Endothelial cell (in vitro differentiated cells): ENCODE results near the gene AMIGO3. TPM values are rescaled to one million over a fixed set of nuclear protein-coding genes. Genes with fewer than 3 reads are reported as not detected.
A peak's percentile ranks its signal among the peaks of the same experiment; 100 is the strongest.
"Not testable (repeated sequence)": the region's sequence is repeated elsewhere in the genome, so short reads cannot be mapped to it uniquely, and the experiment has no call there.

ENCODE experiments used
- DNase-seq: peaks from one replicate; pipeline ENCODE4 v3.0.0; 2021; ENCODE audit warnings: low spot score
- H3K27ac Mint-ChIP-seq: one replicate; pipeline ENCODE4 v1.8.0; 2021; ENCODE audit warnings: mixed read lengths, inconsistent platforms; ENCODE audit not compliant: unreplicated experiment
- H3K27me3 Mint-ChIP-seq: one replicate; pipeline ENCODE4 v1.8.0; 2021; ENCODE audit warnings: mild to moderate bottlenecking, moderate library complexity, mixed read lengths, inconsistent platforms; ENCODE audit not compliant: unreplicated experiment
- H3K36me3 Mint-ChIP-seq: one replicate; pipeline ENCODE4 v1.8.0; 2021; ENCODE audit warnings: mild to moderate bottlenecking, low read depth, mixed read lengths, inconsistent platforms; ENCODE audit not compliant: unreplicated experiment
- H3K4me1 Mint-ChIP-seq: one replicate; pipeline ENCODE4 v1.8.0; 2021; ENCODE audit warnings: mild to moderate bottlenecking, mixed read lengths, inconsistent platforms; ENCODE audit not compliant: unreplicated experiment
- H3K4me3 Mint-ChIP-seq: one replicate; pipeline ENCODE4 v1.8.0; 2021; ENCODE audit warnings: mild to moderate bottlenecking, mixed read lengths, inconsistent platforms; ENCODE audit not compliant: unreplicated experiment
- H3K9me3 Mint-ChIP-seq: one replicate; pipeline ENCODE4 v1.8.0; 2021; ENCODE audit warnings: mixed read lengths, inconsistent platforms; ENCODE audit not compliant: unreplicated experiment
- CTCF ChIP-seq: fragments of 200-600 bp; sonication (generic); IDR thresholded peaks from one replicate; pipeline ENCODE4 v1.5.0; 2021; ENCODE audit warnings: antibody characterized with exemption; ENCODE audit not compliant: unreplicated experiment
- total RNA-seq: library from RNA; stranded (reverse); fragmentation: NEBNext Ultra II Directional; extraction: Animal tissue kit (Norgen Biotek cat#: 25700); gene quantifications from one replicate; pipeline ENCODE4 v1.2.1, GENCODE V29; 2021; ENCODE audit not compliant: unreplicated experiment

The AMIGO3 gene
- total RNA-seq, 1 donor from 2014 or later: 0.56 TPM

GRCh38 chr3:49701388-49702077, 18.0 kb downstream of the AMIGO3 start:
- H3K36me3 Mint-ChIP-seq: no peaks in the 10 kb centered on the region
- TF ChIP-seq CTCF: peak; percentile 46
- peak overlapping the region; percentile 31 for H3K4me3 Mint-ChIP-seq
- peaks cover 12% of the 10 kb centered on the region for H3K27me3 Mint-ChIP-seq
- DNase-seq: peak; percentile 57
- H3K27ac Mint-ChIP-seq: no peak overlapping the region
- peaks cover 11% of the 10 kb centered on the region for H3K4me1 Mint-ChIP-seq
- no peaks in the 10 kb centered on the region for H3K9me3 Mint-ChIP-seq

- Mint-ChIP-seq H3K4me1 (peaks cover 11% of the 10 kb centered on the region), H3K27ac (no peak overlapping the region)
- no peak for TF ChIP-seq CTCF
Observed at GRCh38 chr3:49700453-49701128, 18.9 kb downstream of the AMIGO3 start.

GRCh38 chr3:49700014-49700413, 19.5 kb downstream of the AMIGO3 start:
- no peaks in the 10 kb centered on the region for H3K36me3 Mint-ChIP-seq
- no peak for DNase-seq
- H3K9me3 Mint-ChIP-seq: no peaks in the 10 kb centered on the region
- no peak overlapping the region for H3K27ac Mint-ChIP-seq
- peaks cover 14% of the 10 kb centered on the region for H3K27me3 Mint-ChIP-seq
- no peak for TF ChIP-seq CTCF
- peaks cover 11% of the 10 kb centered on the region for H3K4me1 Mint-ChIP-seq
- no peak overlapping the region for H3K4me3 Mint-ChIP-seq

More at GRCh38 chr3:49700453-49701128, 18.9 kb downstream of the AMIGO3 start:
- H3K4me3 Mint-ChIP-seq: no peak overlapping the region
- no peak for DNase-seq
- H3K27me3 Mint-ChIP-seq: peaks cover 14% of the 10 kb centered on the region
- no peaks in the 10 kb centered on the region for H3K9me3 Mint-ChIP-seq
- H3K36me3 Mint-ChIP-seq: no peaks in the 10 kb centered on the region

- DNase-seq: no peak
- no peak overlapping the region for H3K4me3 Mint-ChIP-seq
- no peaks in the 10 kb centered on the region for H3K9me3 Mint-ChIP-seq
- TF ChIP-seq CTCF: no peak
- peaks cover 10% of the 10 kb centered on the region for H3K4me1 Mint-ChIP-seq
- H3K27me3 Mint-ChIP-seq: peaks cover 13% of the 10 kb centered on the region
- no peak overlapping the region for H3K27ac Mint-ChIP-seq
- no peaks in the 10 kb centered on the region for H3K36me3 Mint-ChIP-seq
Observed at GRCh38 chr3:49699281-49699979, 20.1 kb downstream of the AMIGO3 start.

GRCh38 chr3:49695350-49696015, 24.0 kb downstream of the AMIGO3 start:
- H3K27me3 Mint-ChIP-seq, H3K27ac Mint-ChIP-seq: not testable (repeated sequence)

GRCh38 chr3:49694409-49695070, 24.9 kb downstream of the AMIGO3 start:
- not testable (repeated sequence) for H3K27ac Mint-ChIP-seq, H3K36me3 Mint-ChIP-seq, H3K4me3 Mint-ChIP-seq, H3K4me1 Mint-ChIP-seq, DNase-seq, H3K27me3 Mint-ChIP-seq, H3K9me3 Mint-ChIP-seq

More at GRCh38 chr3:49695350-49696015, 24.0 kb downstream of the AMIGO3 start:
- H3K9me3 Mint-ChIP-seq, DNase-seq, H3K4me1 Mint-ChIP-seq, H3K4me3 Mint-ChIP-seq, H3K36me3 Mint-ChIP-seq: not testable (repeated sequence)

GRCh38 chr3:49691481-49691880, 28.0 kb downstream of the AMIGO3 start:
- not testable (repeated sequence) for H3K9me3 Mint-ChIP-seq, H3K36me3 Mint-ChIP-seq, H3K27me3 Mint-ChIP-seq, H3K4me3 Mint-ChIP-seq, DNase-seq, H3K27ac Mint-ChIP-seq
- H3K4me1 Mint-ChIP-seq: peaks cover 12% of the 10 kb centered on the region
